Astrocyte (in vitro differentiated cells and primary cell): ENCODE data around the gene OCA2. TPM values are rescaled to one million over a fixed set of nuclear protein-coding genes. Genes with fewer than 3 reads are reported as not detected.

Source experiments
- DNase-seq: peaks from one replicate; pipeline ENCODE4 v3.0.0-alpha.2; 2010; ENCODE audit warnings: low read depth
- FAIRE-seq: peaks from 2 replicates; lab custom pipeline; 2011; peaks lifted over from hg19 to GRCh38; lab: Jason Lieb, UNC
- H2AFZ ChIP-seq: 2 replicates; pipeline ENCODE4 v1.6.0; 2012; ENCODE audit warnings: low read depth, low read length, inconsistent platforms
- H3K27ac ChIP-seq: 2 replicates; pipeline ENCODE4 v1.5.1; 2011; ENCODE audit warnings: low read depth, low read length, inconsistent platforms
- H3K27me3 ChIP-seq: 2 replicates; pipeline ENCODE4 v1.6.0; 2011; ENCODE audit warnings: low read length, inconsistent platforms; ENCODE audit not compliant: insufficient read depth
- H3K36me3 ChIP-seq: 2 replicates; pipeline ENCODE4 v1.5.1; 2011; ENCODE audit warnings: low read length, inconsistent platforms; ENCODE audit not compliant: insufficient read depth
- H3K4me1 ChIP-seq: 2 replicates; pipeline ENCODE4 v1.5.1; 2011; ENCODE audit warnings: low read length, inconsistent platforms; ENCODE audit not compliant: insufficient read depth
- H3K4me2 ChIP-seq: 2 replicates; pipeline ENCODE4 v1.6.0; 2012; ENCODE audit warnings: low read length, inconsistent platforms
- H3K4me3 ChIP-seq: 2 replicates; pipeline ENCODE4 v1.5.1; 2011; ENCODE audit warnings: low read depth, mild to moderate bottlenecking, low read length, inconsistent platforms; ENCODE audit not compliant: insufficient read depth
- H3K79me2 ChIP-seq: 2 replicates; pipeline ENCODE4 v1.6.0; 2012; ENCODE audit warnings: mild to moderate bottlenecking, low read length, inconsistent platforms; ENCODE audit not compliant: insufficient read depth
- H3K9ac ChIP-seq: 2 replicates; pipeline ENCODE4 v1.6.0; 2012; ENCODE audit warnings: mild to moderate bottlenecking, low read length, inconsistent platforms
- H3K9me3 ChIP-seq: 2 replicates; pipeline ENCODE4 v1.5.1; 2012; ENCODE audit warnings: low read depth, mild to moderate bottlenecking, low read length, inconsistent platforms; ENCODE audit not compliant: insufficient read depth
- H4K20me1 ChIP-seq: 2 replicates; pipeline ENCODE4 v1.6.0; 2012; ENCODE audit warnings: low read length, inconsistent platforms; ENCODE audit not compliant: insufficient read depth
- H3K27ac Mint-ChIP-seq: one replicate; pipeline ENCODE4 v1.8.0; 2021; ENCODE audit warnings: mild to moderate bottlenecking, mixed read lengths; ENCODE audit not compliant: unreplicated experiment
- H3K27me3 Mint-ChIP-seq: one replicate; pipeline ENCODE4 v1.8.0; 2021; ENCODE audit warnings: low read depth, mixed read lengths; ENCODE audit not compliant: unreplicated experiment
- H3K36me3 Mint-ChIP-seq: one replicate; pipeline ENCODE4 v1.8.0; 2021; ENCODE audit warnings: low read depth, mixed read lengths; ENCODE audit not compliant: unreplicated experiment
- H3K4me1 Mint-ChIP-seq: one replicate; pipeline ENCODE4 v1.8.0; 2021; ENCODE audit warnings: low read depth, mixed read lengths; ENCODE audit not compliant: unreplicated experiment
- H3K4me3 Mint-ChIP-seq: one replicate; pipeline ENCODE4 v1.8.0; 2021; ENCODE audit warnings: mild to moderate bottlenecking, moderate library complexity, mixed read lengths; ENCODE audit not compliant: unreplicated experiment
- H3K9me3 Mint-ChIP-seq: one replicate; pipeline ENCODE4 v1.8.0; 2021; ENCODE audit warnings: mild to moderate bottlenecking, mixed read lengths; ENCODE audit not compliant: unreplicated experiment
- EZH2 ChIP-seq: IDR thresholded peaks from 2 replicates; pipeline ENCODE4 v1.6.1; 2012; ENCODE audit warnings: mild to moderate bottlenecking, low read length, inconsistent platforms; ENCODE audit not compliant: insufficient read depth
- total RNA-seq: library from RNA; stranded (reverse); gene quantifications from 2 replicates; pipeline ENCODE4 v1.2.1, GENCODE V29; 2021
- TF ChIP-seq, protein P1 (sequence below): IDR thresholded peaks from 2 replicates; pipeline ENCODE4 v1.5.1; 2011; ENCODE audit warnings: low read depth, mild to moderate bottlenecking, inconsistent platforms, low read length, moderate library complexity; ENCODE audit not compliant: insufficient read depth

The OCA2 gene
- total RNA-seq, 1 donor from 2014 or later: 2.9 TPM

- TF ChIP-seq EZH2: no peak
- TF ChIP-seq, protein P1, sequence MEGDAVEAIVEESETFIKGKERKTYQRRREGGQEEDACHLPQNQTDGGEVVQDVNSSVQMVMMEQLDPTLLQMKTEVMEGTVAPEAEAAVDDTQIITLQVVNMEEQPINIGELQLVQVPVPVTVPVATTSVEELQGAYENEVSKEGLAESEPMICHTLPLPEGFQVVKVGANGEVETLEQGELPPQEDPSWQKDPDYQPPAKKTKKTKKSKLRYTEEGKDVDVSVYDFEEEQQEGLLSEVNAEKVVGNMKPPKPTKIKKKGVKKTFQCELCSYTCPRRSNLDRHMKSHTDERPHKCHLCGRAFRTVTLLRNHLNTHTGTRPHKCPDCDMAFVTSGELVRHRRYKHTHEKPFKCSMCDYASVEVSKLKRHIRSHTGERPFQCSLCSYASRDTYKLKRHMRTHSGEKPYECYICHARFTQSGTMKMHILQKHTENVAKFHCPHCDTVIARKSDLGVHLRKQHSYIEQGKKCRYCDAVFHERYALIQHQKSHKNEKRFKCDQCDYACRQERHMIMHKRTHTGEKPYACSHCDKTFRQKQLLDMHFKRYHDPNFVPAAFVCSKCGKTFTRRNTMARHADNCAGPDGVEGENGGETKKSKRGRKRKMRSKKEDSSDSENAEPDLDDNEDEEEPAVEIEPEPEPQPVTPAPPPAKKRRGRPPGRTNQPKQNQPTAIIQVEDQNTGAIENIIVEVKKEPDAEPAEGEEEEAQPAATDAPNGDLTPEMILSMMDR: no peak
- Histone ChIP-seq H3K36me3 (peaks cover 18% of the 10 kb centered on the region), H3K4me3 (no peak overlapping the region), H3K4me1 (peaks cover 7% of the 10 kb centered on the region), H3K9ac (no peak overlapping the region), H3K79me2 (no peaks in the 10 kb centered on the region), H3K9me3 (no peaks in the 10 kb centered on the region), H3K27ac (no peak overlapping the region), H2AFZ (no peak overlapping the region), H3K27me3 (no peaks in the 10 kb centered on the region), H4K20me1 (peaks cover 25% of the 10 kb centered on the region), H3K4me2 (no peak overlapping the region)
- no peak for DNase-seq
- Mint-ChIP-seq H3K4me3 (no peak overlapping the region), H3K27ac (no peak overlapping the region), H3K9me3 (no peaks in the 10 kb centered on the region), H3K36me3 (peaks cover 31% of the 10 kb centered on the region), H3K4me1 (peaks cover 11% of the 10 kb centered on the region), H3K27me3 (no peaks in the 10 kb centered on the region)
- FAIRE-seq: no peak
Measured at GRCh38 chr15:28117432-28117990, 18.4 kb upstream of the OCA2 start.

- H3K27ac Mint-ChIP-seq: no peak overlapping the region
- no peak for DNase-seq
Measured at GRCh38 chr15:28116521-28117431, 17.7 kb upstream of the OCA2 start.

More at GRCh38 chr15:28116521-28117431, 17.7 kb upstream of the OCA2 start:
- Mint-ChIP-seq H3K9me3 (no peaks in the 10 kb centered on the region), H3K27me3 (no peaks in the 10 kb centered on the region), H3K4me3 (no peak overlapping the region), H3K4me1 (peaks cover 11% of the 10 kb centered on the region), H3K36me3 (peaks cover 37% of the 10 kb centered on the region)
- Histone ChIP-seq H3K4me3 (no peak overlapping the region), H4K20me1 (peaks cover 27% of the 10 kb centered on the region), H3K4me1 (peaks cover 7% of the 10 kb centered on the region), H3K4me2 (no peak overlapping the region), H3K27ac (no peak overlapping the region), H3K9me3 (no peaks in the 10 kb centered on the region), H3K79me2 (no peaks in the 10 kb centered on the region), H3K9ac (no peak overlapping the region), H2AFZ (no peak overlapping the region), H3K36me3 (peaks cover 25% of the 10 kb centered on the region), H3K27me3 (no peaks in the 10 kb centered on the region)
- TF ChIP-seq, protein P1: no peak
- no peak for TF ChIP-seq EZH2
- FAIRE-seq: no peak
